Keratinocyte (primary cell): ENCODE data around the gene SLAMF1. TPM values are rescaled to one million over a fixed set of nuclear protein-coding genes. Genes with fewer than 3 reads are reported as not detected.

Experiments used
- DNase-seq: peaks from one replicate; pipeline ENCODE4 v3.0.0-alpha.2; 2011; ENCODE audit warnings: low read depth, missing footprints, low spot score
- FAIRE-seq: peaks from 2 replicates; lab custom pipeline; 2011; peaks lifted over from hg19 to GRCh38; lab: Jason Lieb, UNC
- H2AFZ ChIP-seq: 2 replicates; pipeline ENCODE4 v1.6.0; 2012; ENCODE audit warnings: low read length, control low read depth, inconsistent platforms; ENCODE audit not compliant: control insufficient read depth
- H3K27ac ChIP-seq: 2 replicates; pipeline ENCODE4 v1.5.1; 2011; ENCODE audit warnings: low read length; ENCODE audit not compliant: control insufficient read depth, insufficient read depth
- H3K27me3 ChIP-seq: 3 replicates; pipeline ENCODE4 v1.6.0; 2011; ENCODE audit warnings: low read length; ENCODE audit not compliant: control insufficient read depth, insufficient read depth; ENCODE audit errors: extremely low read depth
- H3K36me3 ChIP-seq, 2 experiments: 2 replicates in 1 of 2; 3 replicates in 1 of 2; pipeline ENCODE4 v1.5.1; 2011; ENCODE audit warnings: low read length in 2 of 2, mild to moderate bottlenecking in 1 of 2; ENCODE audit not compliant: control insufficient read depth in 2 of 2, insufficient read depth in 2 of 2; ENCODE audit errors: extremely low read depth in 1 of 2
- H3K4me1 ChIP-seq: 3 replicates; pipeline ENCODE4 v1.5.1; 2011; ENCODE audit warnings: low read length; ENCODE audit not compliant: control insufficient read depth, insufficient read depth; ENCODE audit errors: extremely low read depth
- H3K4me2 ChIP-seq: 3 replicates; pipeline ENCODE4 v1.6.0; 2011; ENCODE audit warnings: low read depth, low read length; ENCODE audit not compliant: control insufficient read depth, insufficient read depth; ENCODE audit errors: extremely low read depth
- H3K4me3 ChIP-seq, 3 experiments: fragments of 200-600 bp in 1 of 3; sonication (generic) in 1 of 3; 2 replicates in 2 of 3; 3 replicates in 1 of 3; pipeline ENCODE4 v1.5.1; 2011 to 2016; ENCODE audit warnings: low read length in 3 of 3, mild to moderate bottlenecking in 3 of 3, control low read depth in 2 of 3, inconsistent platforms in 1 of 3, low read depth in 1 of 3, mixed read lengths in 1 of 3, mixed run types in 1 of 3, moderate library complexity in 1 of 3; ENCODE audit not compliant: control insufficient read depth in 2 of 3, insufficient read depth in 2 of 3; ENCODE audit errors: extremely low read depth in 1 of 3
- H3K79me2 ChIP-seq: 2 replicates; pipeline ENCODE4 v1.6.0; 2012; ENCODE audit warnings: low read length; ENCODE audit not compliant: control insufficient read depth, insufficient read depth
- H3K9ac ChIP-seq: 3 replicates; pipeline ENCODE4 v1.6.0; 2011; ENCODE audit warnings: low read length; ENCODE audit not compliant: control insufficient read depth, insufficient read depth; ENCODE audit errors: extremely low read depth
- H3K9me1 ChIP-seq: 3 replicates; pipeline ENCODE4 v1.6.0; 2011; ENCODE audit warnings: low read length; ENCODE audit not compliant: control insufficient read depth, insufficient read depth; ENCODE audit errors: extremely low read depth
- H3K9me3 ChIP-seq: 2 replicates; pipeline ENCODE4 v1.5.1; 2012; ENCODE audit warnings: low read depth, low read length; ENCODE audit not compliant: control insufficient read depth
- H4K20me1 ChIP-seq: 3 replicates; pipeline ENCODE4 v1.6.0; 2011; ENCODE audit warnings: low read length; ENCODE audit not compliant: control insufficient read depth, insufficient read depth; ENCODE audit errors: extremely low read depth
- CTCF ChIP-seq, 3 experiments: IDR thresholded peaks in 1 of 3; conservative IDR thresholded peaks in 1 of 3; optimal IDR thresholded peaks in 1 of 3; 2 replicates in 2 of 3; 3 replicates in 1 of 3; pipeline versions ENCODE3 to v1.5.1; 2011; ENCODE audit warnings: low read length in 3 of 3, mild to moderate bottlenecking in 3 of 3, moderate library complexity in 2 of 3, control low read depth in 1 of 3, inconsistent platforms in 1 of 3; ENCODE audit not compliant: insufficient read depth in 2 of 3; ENCODE audit errors: extremely low read depth in 1 of 3
- EZH2 ChIP-seq: IDR thresholded peaks from one replicate; pipeline ENCODE4 v1.6.1; 2012; ENCODE audit warnings: inconsistent platforms, mild to moderate bottlenecking, low read length, moderate library complexity
- dilution Hi-C: fragments of 300-500 bp; cut with MboI; formaldehyde crosslinking; loops from one replicate; pipeline ENCODE4 v1.7.0; 2020; ENCODE audit warnings: low sequenced_read_pairs; ENCODE audit not compliant: extremely low pct_ligation_motif_present
- polyA plus RNA-seq, 5 experiments: library from polyadenylated mRNA; depleted of rRNA in 3 of 5; stranded (reverse) in 3 of 5; stranded (forward) in 1 of 5; unstranded in 1 of 5; fragments of >200 nt; gene quantifications; 1 replicate in 1 of 5; 2 replicates in 3 of 5; 3 replicates in 1 of 5; pipeline versions ENCODE4 v1.2.1 to v1.2.3, GENCODE V29; 2011 to 2012; ENCODE audit warnings: missing spikeins in 2 of 5, low read depth in 1 of 5, low replicate concordance in 1 of 5

Gene SLAMF1
- polyA plus RNA-seq, 1 donor (not counting 4 experiments of a cell fraction or from before 2014, with no cell fraction given): not detected

DNA sequence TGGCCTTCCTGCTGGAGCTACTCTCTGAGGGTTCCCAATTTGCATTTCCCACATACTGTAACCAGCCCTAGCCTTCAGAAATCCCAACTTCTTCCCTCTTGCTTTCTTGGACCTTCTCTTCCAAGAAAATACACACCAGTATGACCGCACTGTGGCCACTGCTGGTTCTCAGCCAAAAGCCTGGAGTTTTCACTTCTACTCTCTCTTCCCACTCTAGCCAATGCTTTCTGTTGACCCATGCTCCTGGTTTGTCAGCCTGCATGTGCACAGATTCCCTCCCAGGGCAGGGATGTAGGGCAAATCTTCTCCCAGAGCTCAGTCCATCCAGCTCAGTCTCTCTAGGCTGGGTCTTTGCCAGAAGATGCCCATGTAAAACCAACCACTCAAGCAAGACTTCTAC, 664 bp downstream of the SLAMF1 start:
- no peak overlapping the region for H3K4me3 ChIP-seq
- dilution Hi-C loops: no loop called here
- H3K9me3 ChIP-seq: no peaks in the 10 kb centered on the region
- no peaks in the 10 kb centered on the region for H3K4me1 ChIP-seq
- no peaks in the 10 kb centered on the region for H4K20me1 ChIP-seq
- no peak for FAIRE-seq
- no peaks in the 10 kb centered on the region for H3K79me2 ChIP-seq
- H3K4me2 ChIP-seq: no peak overlapping the region
- H3K9me1 ChIP-seq: no peaks in the 10 kb centered on the region
- H2AFZ ChIP-seq: no peak overlapping the region
- H3K9ac ChIP-seq: no peak overlapping the region
- TF ChIP-seq EZH2 (no peak), CTCF (optimal IDR thresholded peaks at IDR 0.05 in 1 of 3, IDR thresholded peaks at IDR 0.05 in 1 of 3, conservative IDR thresholded peaks at IDR 0.05 in 1 of 3; ENCODE audit: extremely low read depth in 1 of 3, insufficient read depth in 2 of 3, low read length in 3 of 3) (no peak)
- H3K27me3 ChIP-seq: no peaks in the 10 kb centered on the region
- no peaks in the 10 kb centered on the region for H3K36me3 ChIP-seq
- no peak for DNase-seq
- H3K27ac ChIP-seq: no peak overlapping the region

- no peak for FAIRE-seq
- no peaks in the 10 kb centered on the region for H4K20me1 ChIP-seq
- no peaks in the 10 kb centered on the region for H3K36me3 ChIP-seq
- no peaks in the 10 kb centered on the region for H3K9me3 ChIP-seq
- no peak overlapping the region for H3K9ac ChIP-seq
- H2AFZ ChIP-seq: no peak overlapping the region
- no peak for TF ChIP-seq EZH2
- no peak for TF ChIP-seq CTCF (optimal IDR thresholded peaks at IDR 0.05 in 1 of 3, IDR thresholded peaks at IDR 0.05 in 1 of 3, conservative IDR thresholded peaks at IDR 0.05 in 1 of 3; ENCODE audit: extremely low read depth in 1 of 3, insufficient read depth in 2 of 3, low read length in 3 of 3)
- H3K79me2 ChIP-seq: no peaks in the 10 kb centered on the region
- no peaks in the 10 kb centered on the region for H3K4me1 ChIP-seq
- no peaks in the 10 kb centered on the region for H3K27me3 ChIP-seq
- H3K4me3 ChIP-seq: no peak overlapping the region
- H3K9me1 ChIP-seq: no peaks in the 10 kb centered on the region
- no peak overlapping the region for H3K4me2 ChIP-seq
- dilution Hi-C loops: no loop called here
- DNase-seq: no peak
- no peak overlapping the region for H3K27ac ChIP-seq
These were observed 1.3 kb downstream of the SLAMF1 start for GRCh38 chr1:160645386-160646130.
